GM18505 (cell line): ENCODE data around the gene PLTP.
A peak's percentile ranks its signal among the peaks of the same experiment; 100 is the strongest.

ENCODE experiments used
- ATAC-seq: cut with Tn5 transposase; IDR thresholded peaks from one replicate; pipeline ENCODE4 v1.9.1; 2021; ENCODE audit not compliant: unreplicated experiment
- POLR2A ChIP-seq: IDR thresholded peaks from 4 replicates; pipeline ENCODE4 v1.6.1; 2011; ENCODE audit warnings: borderline replicate concordance; ENCODE audit not compliant: insufficient read depth, insufficient read length; ENCODE audit errors: extremely low read depth

Gene PLTP

GRCh38 chr20:45873409-45874103, 38.4 kb downstream of the PLTP start:
- no peak for TF ChIP-seq POLR2A
- ATAC-seq = no peak

GRCh38 chr20:45872626-45873025, 39.3 kb downstream of the PLTP start:
- no peak for ATAC-seq
- TF ChIP-seq POLR2A = no peak

- no peak for ATAC-seq
- TF ChIP-seq POLR2A = no peak
These were observed 44.2 kb downstream of the PLTP start for GRCh38 chr20:45867819-45868176.

GRCh38 chr20:45867136-45867818, 44.7 kb downstream of the PLTP start:
- no peak for ATAC-seq
- TF ChIP-seq POLR2A = no peak

- no peak for TF ChIP-seq POLR2A
- no peak for ATAC-seq
These were observed 45.5 kb downstream of the PLTP start for GRCh38 chr20:45866454-45866853.

- no peak for ATAC-seq
- TF ChIP-seq POLR2A = no peak
These were observed 48.1 kb downstream of the PLTP start for GRCh38 chr20:45863543-45864470.

GRCh38 chr20:45861221-45862075, 50.5 kb downstream of the PLTP start:
- no peak for TF ChIP-seq POLR2A
- no peak for ATAC-seq

- ATAC-seq = no peak
- TF ChIP-seq POLR2A = no peak
These were observed 51.3 kb downstream of the PLTP start for GRCh38 chr20:45860560-45861220.

GRCh38 chr20:45859916-45860315, 52.0 kb downstream of the PLTP start:
- ATAC-seq = no peak
- no peak for TF ChIP-seq POLR2A

- no peak for TF ChIP-seq POLR2A
- ATAC-seq = peak; percentile 18
These were observed 54.1 kb downstream of the PLTP start for GRCh38 chr20:45857882-45858216.

GRCh38 chr20:45857114-45857881, 54.7 kb downstream of the PLTP start, which contains the start of the genes ACOT8 and ZSWIM3:
ACOT8 (minus strand) TSS chr20:45857392; CDS start chr20:45857315, 77 bp downstream.
ZSWIM3 (plus strand) TSS chr20:45857614; CDS start chr20:45857826, 212 bp downstream.
- ATAC-seq = peak; percentile 85
- peak; percentile 95 for TF ChIP-seq POLR2A
